Endodermal cell (in vitro differentiated cells): Measurements from ENCODE around the gene VAV2. TPM values are rescaled to one million over a fixed set of nuclear protein-coding genes. Genes with fewer than 3 reads are reported as not detected.

Experiments used
- DNase-seq: peaks from one replicate; pipeline ENCODE4 v3.0.0-alpha.2; 2017
- H3K27ac ChIP-seq: 2 replicates; pipeline ENCODE4 v1.5.1; 2013; ENCODE audit warnings: mild to moderate bottlenecking, low read depth, low read length, moderate library complexity
- H3K27me3 ChIP-seq: 2 replicates; pipeline ENCODE4 v1.6.1; 2013; ENCODE audit warnings: mild to moderate bottlenecking, low read length, moderate library complexity; ENCODE audit not compliant: insufficient read depth, control insufficient read depth, poor library complexity, severe bottlenecking
- H3K36me3 ChIP-seq: 2 replicates; pipeline ENCODE4 v1.7.0; 2013; ENCODE audit warnings: mild to moderate bottlenecking, low read length, moderate library complexity; ENCODE audit not compliant: control insufficient read depth, insufficient read depth
- H3K4me1 ChIP-seq: one replicate; pipeline ENCODE4 v1.7.0; 2013; ENCODE audit warnings: low read length; ENCODE audit not compliant: control insufficient read depth, insufficient read depth
- H3K4me3 ChIP-seq: 2 replicates; pipeline ENCODE4 v1.5.1; 2013; ENCODE audit warnings: mild to moderate bottlenecking, low read length, moderate library complexity
- H3K9ac ChIP-seq: 2 replicates; pipeline ENCODE4 v1.6.1; 2013; ENCODE audit warnings: mild to moderate bottlenecking, low read length, moderate library complexity; ENCODE audit not compliant: poor library complexity, severe bottlenecking; ENCODE audit errors: extremely low read depth
- H3K9me3 ChIP-seq: 2 replicates; pipeline ENCODE4 v1.6.1; 2013; ENCODE audit warnings: mild to moderate bottlenecking, low read length, moderate library complexity; ENCODE audit not compliant: control insufficient read depth
- H3K27ac Mint-ChIP-seq: 2 replicates; pipeline ENCODE4 v1.8.0; 2020; ENCODE audit warnings: mixed read lengths
- H3K27me3 Mint-ChIP-seq: 2 replicates; pipeline ENCODE4 v1.8.0; 2021; ENCODE audit warnings: mild to moderate bottlenecking, mixed read lengths; ENCODE audit not compliant: insufficient read depth
- H3K36me3 Mint-ChIP-seq: 2 replicates; pipeline ENCODE4 v1.8.0; 2020; ENCODE audit warnings: low read depth, mixed read lengths
- H3K4me1 Mint-ChIP-seq: 2 replicates; pipeline ENCODE4 v1.8.0; 2020; ENCODE audit warnings: mixed read lengths
- H3K4me3 Mint-ChIP-seq: 2 replicates; pipeline ENCODE4 v1.8.0; 2020; ENCODE audit warnings: mild to moderate bottlenecking, moderate library complexity, mixed read lengths
- H3K9me3 Mint-ChIP-seq: 2 replicates; pipeline ENCODE4 v1.8.0; 2020; ENCODE audit warnings: mild to moderate bottlenecking, mixed read lengths
- CTCF ChIP-seq: fragments of 200-600 bp; sonication (generic); conservative IDR thresholded peaks from 2 replicates; pipeline ENCODE4 v1.5.0; 2021; ENCODE audit warnings: antibody characterized with exemption, mild to moderate bottlenecking
- WGBS, 2 experiments: methylation state at CpG; one replicate each; pipeline versions ENCODE4 v1.1.5 to v1.1.7; 2013; ENCODE audit warnings: missing lambda C conversion rate in 2 of 2, mixed read lengths in 1 of 2; ENCODE audit not compliant: insufficient coverage in 1 of 2, insufficient read length in 1 of 2; 5-methylcytosine and 5-hydroxymethylcytosine counted together
- total RNA-seq, 2 donors: library from RNA; stranded (reverse); fragmentation: NEBNext Ultra II Directional in 1 of 2; extraction: Animal tissue kit (Norgen Biotek cat#: 25700) in 1 of 2; gene quantifications; 2 replicates in 1 of 2; 3 replicates in 1 of 2; pipeline ENCODE4 v1.2.1, GENCODE V29; 2021

VAV2 gene
- total RNA-seq, 2 donors from 2014 or later = 29.8 to 35.9 TPM

GRCh38 chr9:133842174-133842573 lies 149.9 kb downstream of the VAV2 start:
- H3K27me3 Mint-ChIP-seq = no peaks in the 10 kb centered on the region

GRCh38 chr9:133841167-133841812 lies 150.8 kb downstream of the VAV2 start:
- H3K4me1 Mint-ChIP-seq = peaks cover 16% of the 10 kb centered on the region
- Histone ChIP-seq H3K27me3 (no peaks in the 10 kb centered on the region), H3K27ac (no peak overlapping the region), H3K36me3 (no peaks in the 10 kb centered on the region), H3K4me1 (no peaks in the 10 kb centered on the region), H3K9me3 (no peaks in the 10 kb centered on the region), H3K4me3 (no peak overlapping the region), H3K9ac (no peak overlapping the region)
- TF ChIP-seq CTCF = no peak
- H3K9me3 Mint-ChIP-seq = no peaks in the 10 kb centered on the region
- no peaks in the 10 kb centered on the region for H3K27me3 Mint-ChIP-seq
- H3K27ac Mint-ChIP-seq = peak overlapping the region; percentile 44
- DNase-seq = no peak
- no peak overlapping the region for H3K4me3 Mint-ChIP-seq
- no peaks in the 10 kb centered on the region for H3K36me3 Mint-ChIP-seq
- 90 to 92% methylated on average over 7 to 10 of the region's 10 CpGs for WGBS, 2 experiments

More at GRCh38 chr9:133842174-133842573, 149.9 kb downstream of the VAV2 start:
- no peak overlapping the region for H3K27ac Mint-ChIP-seq
- 82% methylated on average over 12 to 17 of the region's 17 CpGs for WGBS, 2 experiments
- H3K9me3 Mint-ChIP-seq = no peaks in the 10 kb centered on the region
- no peak overlapping the region for H3K4me3 Mint-ChIP-seq
- no peak overlapping the region for H3K27ac ChIP-seq
- H3K36me3 Mint-ChIP-seq = no peaks in the 10 kb centered on the region
- H3K4me1 Mint-ChIP-seq = peaks cover 16% of the 10 kb centered on the region
- no peak overlapping the region for H3K9ac ChIP-seq
- no peak for DNase-seq
- TF ChIP-seq CTCF = no peak
- no peaks in the 10 kb centered on the region for H3K4me1 ChIP-seq
- H3K9me3 ChIP-seq = no peaks in the 10 kb centered on the region
- H3K4me3 ChIP-seq = no peak overlapping the region
- no peaks in the 10 kb centered on the region for H3K36me3 ChIP-seq
- H3K27me3 ChIP-seq = no peaks in the 10 kb centered on the region

- H3K27ac ChIP-seq = peak overlapping the region; percentile 68
Observed at GRCh38 chr9:133839822-133840329, 152.2 kb downstream of the VAV2 start.

More at GRCh38 chr9:133839822-133840329, 152.2 kb downstream of the VAV2 start:
- Mint-ChIP-seq H3K4me1 (peaks cover 17% of the 10 kb centered on the region), H3K9me3 (no peaks in the 10 kb centered on the region), H3K36me3 (no peaks in the 10 kb centered on the region), H3K27me3 (no peaks in the 10 kb centered on the region), H3K4me3 (peak overlapping the region; percentile 18), H3K27ac (peak overlapping the region; percentile 70)
- no peaks in the 10 kb centered on the region for H3K4me1 ChIP-seq
- no peak for TF ChIP-seq CTCF
- no peaks in the 10 kb centered on the region for H3K36me3 ChIP-seq
- no peaks in the 10 kb centered on the region for H3K27me3 ChIP-seq
- no peak overlapping the region for H3K4me3 ChIP-seq
- no peaks in the 10 kb centered on the region for H3K9me3 ChIP-seq
- no peak overlapping the region for H3K9ac ChIP-seq
- peak; percentile 88 for DNase-seq
- 29 to 39% methylated on average over 8 to 15 of the region's 15 CpGs for WGBS, 2 experiments
